Measurements from ENCODE around the gene LRCH1. TPM values are rescaled to one million over a fixed set of nuclear protein-coding genes. Genes with fewer than 3 reads are reported as not detected.

The LRCH1 gene
- total RNA-seq, 1 donor from 2014 or later: 2.9 TPM

DNA sequence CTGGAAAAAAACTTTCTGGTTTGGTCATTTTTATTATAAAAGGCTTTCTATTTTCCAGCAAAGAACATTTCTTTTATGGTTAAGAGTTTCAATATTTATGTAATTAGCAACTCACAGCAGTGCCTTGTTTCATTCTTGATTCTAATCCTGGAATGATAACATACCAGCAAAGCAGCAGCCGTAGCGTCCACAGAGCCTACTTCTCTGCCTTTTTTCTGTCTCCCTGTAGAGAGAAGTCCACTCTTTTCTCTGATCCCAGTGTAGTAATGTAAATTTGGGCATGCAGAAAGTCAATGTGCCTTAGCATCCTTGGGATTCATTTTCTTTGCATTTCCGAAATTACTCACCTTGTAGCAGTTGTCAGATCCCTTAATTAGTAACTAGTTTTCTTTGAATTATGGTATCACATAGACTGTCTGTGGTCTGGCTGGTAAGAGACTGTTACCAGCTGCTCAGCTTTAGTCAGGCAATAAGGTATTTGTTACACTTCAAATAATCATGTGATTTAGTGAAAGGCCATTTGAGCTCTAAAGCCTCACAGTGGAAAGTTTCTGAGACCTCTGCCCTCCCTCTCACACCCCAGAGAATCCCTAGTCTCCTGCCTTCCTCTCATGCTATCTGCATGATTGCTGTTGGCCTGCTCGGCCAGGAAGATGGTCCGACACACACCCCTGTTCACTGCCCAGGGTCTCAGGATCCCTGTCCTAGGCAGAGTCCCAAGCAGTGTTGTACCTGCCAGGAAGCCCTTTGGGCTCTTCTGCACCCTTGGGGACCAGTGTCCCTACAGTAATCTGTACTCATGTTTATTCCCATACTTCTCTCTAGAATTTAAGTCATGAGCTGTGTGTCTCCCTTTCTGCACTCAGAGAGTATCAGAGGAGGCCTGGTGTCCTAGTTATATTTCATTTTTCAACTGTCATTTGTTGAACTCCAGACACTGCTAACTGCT lies 86.3 kb downstream of the LRCH1 start:
- no peak overlapping the region for H3K4me3 Mint-ChIP-seq
- Histone ChIP-seq H4K20me1 (ENCODE audit: low read depth) (no peaks in the 10 kb centered on the region), H2AFZ (replicated peaks) (no peak overlapping the region), H3K27ac (no peak overlapping the region), H3F3A (ENCODE audit: low read depth) (no peaks in the 10 kb centered on the region), H3K9me3 (ENCODE audit: low read depth) (no peaks in the 10 kb centered on the region), H3K4me2 (no peak overlapping the region), H3K4me3 (no peak overlapping the region), H3K4me1 (peaks cover 14% of the 10 kb centered on the region), H3K79me2 (ENCODE audit: low read depth) (no peaks in the 10 kb centered on the region), H3K27me3 (no peaks in the 10 kb centered on the region), H3K9ac (no peak overlapping the region), H3K36me3 (no peaks in the 10 kb centered on the region)
- peaks cover 21% of the 10 kb centered on the region for H3K4me1 Mint-ChIP-seq
- no peak for DNase-seq (ENCODE audit: low spot score)
- peaks cover 4% of the 10 kb centered on the region for H3K27me3 Mint-ChIP-seq (ENCODE audit: insufficient read depth, low read depth)
- H3K9me3 Mint-ChIP-seq: no peaks in the 10 kb centered on the region
- TF ChIP-seq EZH2phosphoT487 (IDR thresholded peaks at IDR 0.05) (no peak), EZH2 (IDR thresholded peaks at IDR 0.05) (no peak)
- TF ChIP-seq, protein P1, sequence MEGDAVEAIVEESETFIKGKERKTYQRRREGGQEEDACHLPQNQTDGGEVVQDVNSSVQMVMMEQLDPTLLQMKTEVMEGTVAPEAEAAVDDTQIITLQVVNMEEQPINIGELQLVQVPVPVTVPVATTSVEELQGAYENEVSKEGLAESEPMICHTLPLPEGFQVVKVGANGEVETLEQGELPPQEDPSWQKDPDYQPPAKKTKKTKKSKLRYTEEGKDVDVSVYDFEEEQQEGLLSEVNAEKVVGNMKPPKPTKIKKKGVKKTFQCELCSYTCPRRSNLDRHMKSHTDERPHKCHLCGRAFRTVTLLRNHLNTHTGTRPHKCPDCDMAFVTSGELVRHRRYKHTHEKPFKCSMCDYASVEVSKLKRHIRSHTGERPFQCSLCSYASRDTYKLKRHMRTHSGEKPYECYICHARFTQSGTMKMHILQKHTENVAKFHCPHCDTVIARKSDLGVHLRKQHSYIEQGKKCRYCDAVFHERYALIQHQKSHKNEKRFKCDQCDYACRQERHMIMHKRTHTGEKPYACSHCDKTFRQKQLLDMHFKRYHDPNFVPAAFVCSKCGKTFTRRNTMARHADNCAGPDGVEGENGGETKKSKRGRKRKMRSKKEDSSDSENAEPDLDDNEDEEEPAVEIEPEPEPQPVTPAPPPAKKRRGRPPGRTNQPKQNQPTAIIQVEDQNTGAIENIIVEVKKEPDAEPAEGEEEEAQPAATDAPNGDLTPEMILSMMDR (IDR thresholded peaks at IDR 0.05): no peak
- no peaks in the 10 kb centered on the region for H3K36me3 Mint-ChIP-seq
- peak overlapping the region; percentile 39 for H3K27ac Mint-ChIP-seq

DNA sequence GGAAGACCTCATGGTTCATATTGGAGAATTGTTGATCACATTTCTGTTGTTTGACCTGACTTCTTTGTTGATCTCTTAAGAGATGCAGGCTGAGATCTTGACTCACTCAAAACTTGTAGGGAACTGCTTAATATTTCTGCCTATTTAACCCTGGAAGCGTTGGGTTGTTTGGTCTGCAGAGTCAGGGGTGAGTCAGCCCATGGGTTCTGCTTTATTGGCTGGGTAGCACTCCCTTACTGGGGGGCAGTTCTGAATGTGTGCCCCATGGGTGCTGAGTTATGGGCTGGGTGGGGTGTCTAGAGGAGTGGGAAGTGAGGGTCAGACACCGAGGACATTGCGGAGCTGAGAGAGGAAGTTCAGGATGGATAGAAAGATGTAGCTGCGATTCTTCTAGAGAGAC lies 87.9 kb downstream of the LRCH1 start:
- Histone ChIP-seq H3K36me3 (no peaks in the 10 kb centered on the region), H3F3A (ENCODE audit: low read depth) (no peaks in the 10 kb centered on the region), H3K4me2 (no peak overlapping the region), H2AFZ (replicated peaks) (no peak overlapping the region), H3K9me3 (ENCODE audit: low read depth) (no peaks in the 10 kb centered on the region), H3K79me2 (ENCODE audit: low read depth) (no peaks in the 10 kb centered on the region), H4K20me1 (ENCODE audit: low read depth) (no peaks in the 10 kb centered on the region), H3K27ac (no peak overlapping the region), H3K4me3 (no peak overlapping the region), H3K4me1 (peaks cover 23% of the 10 kb centered on the region), H3K27me3 (no peaks in the 10 kb centered on the region), H3K9ac (no peak overlapping the region)
- no peaks in the 10 kb centered on the region for H3K9me3 Mint-ChIP-seq
- H3K4me1 Mint-ChIP-seq: peaks cover 24% of the 10 kb centered on the region
- peaks cover 4% of the 10 kb centered on the region for H3K27me3 Mint-ChIP-seq (ENCODE audit: insufficient read depth, low read depth)
- no peak overlapping the region for H3K4me3 Mint-ChIP-seq
- no peak for TF ChIP-seq EZH2phosphoT487 (IDR thresholded peaks at IDR 0.05)
- TF ChIP-seq EZH2 (IDR thresholded peaks at IDR 0.05): no peak
- TF ChIP-seq, protein P1 (IDR thresholded peaks at IDR 0.05): no peak
- H3K36me3 Mint-ChIP-seq: no peaks in the 10 kb centered on the region
- no peak overlapping the region for H3K27ac Mint-ChIP-seq
- no peak for DNase-seq (ENCODE audit: low spot score)

DNA sequence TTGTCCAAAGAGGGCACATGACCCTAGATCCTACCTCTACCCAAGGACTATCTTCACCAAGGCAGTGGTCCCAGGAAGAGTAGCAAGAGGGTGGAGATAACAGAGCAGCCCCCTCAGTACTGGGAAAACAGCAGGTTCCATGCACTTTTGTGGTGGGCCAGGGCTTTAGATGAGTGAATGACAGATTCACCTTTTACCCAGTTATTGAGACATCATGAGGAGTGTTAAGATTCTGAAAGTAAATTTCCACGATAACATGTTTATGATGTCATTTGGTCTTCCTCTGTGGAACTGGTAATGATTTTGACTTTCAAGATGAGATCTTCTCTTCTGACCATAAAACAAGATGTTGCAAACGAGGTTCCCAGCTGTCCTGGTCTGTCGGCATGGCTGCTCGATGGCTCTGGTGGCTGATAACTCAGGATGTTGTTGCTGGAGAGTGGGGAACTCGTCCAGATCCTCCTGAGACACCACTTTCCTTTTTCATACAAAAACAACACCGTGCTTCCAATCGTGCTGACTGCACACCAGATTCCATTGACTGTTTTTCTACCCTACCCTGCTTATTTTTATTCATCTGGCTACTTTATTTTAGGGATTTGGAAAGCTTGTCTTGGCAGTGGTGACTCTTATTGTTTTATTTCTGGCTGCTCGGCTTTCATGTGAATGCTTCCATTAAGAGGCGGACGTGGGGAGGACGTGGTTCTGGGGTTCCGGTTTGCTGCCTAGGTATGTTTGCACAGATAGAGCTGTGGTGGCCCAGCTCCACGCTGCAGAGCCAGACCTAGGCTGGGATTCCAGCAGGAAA lies 88.5 kb downstream of the LRCH1 start:
- Histone ChIP-seq H4K20me1 (ENCODE audit: low read depth) (no peaks in the 10 kb centered on the region), H2AFZ (replicated peaks) (no peak overlapping the region), H3K79me2 (ENCODE audit: low read depth) (no peaks in the 10 kb centered on the region), H3K36me3 (no peaks in the 10 kb centered on the region), H3K4me1 (peaks cover 23% of the 10 kb centered on the region), H3K27me3 (no peaks in the 10 kb centered on the region), H3K9ac (no peak overlapping the region), H3K4me2 (no peak overlapping the region), H3K4me3 (no peak overlapping the region), H3K27ac (no peak overlapping the region), H3K9me3 (ENCODE audit: low read depth) (no peaks in the 10 kb centered on the region), H3F3A (ENCODE audit: low read depth) (no peaks in the 10 kb centered on the region)
- Mint-ChIP-seq H3K36me3 (no peaks in the 10 kb centered on the region), H3K9me3 (no peaks in the 10 kb centered on the region), H3K4me1 (peaks cover 24% of the 10 kb centered on the region), H3K27ac (no peak overlapping the region), H3K27me3 (ENCODE audit: insufficient read depth, low read depth) (peaks cover 4% of the 10 kb centered on the region), H3K4me3 (no peak overlapping the region)
- no peak for DNase-seq (ENCODE audit: low spot score)
- TF ChIP-seq, protein P1 (IDR thresholded peaks at IDR 0.05): no peak
- no peak for TF ChIP-seq EZH2 (IDR thresholded peaks at IDR 0.05)
- TF ChIP-seq EZH2phosphoT487 (IDR thresholded peaks at IDR 0.05): no peak
